ENCODE data around the gene MRPL24. TPM values are rescaled to one million over a fixed set of nuclear protein-coding genes. Genes with fewer than 3 reads are reported as not detected.
"Not testable (repeated sequence)": the region's sequence is repeated elsewhere in the genome, so short reads cannot be mapped to it uniquely, and the experiment has no call there.

The MRPL24 gene
- total RNA-seq, 1 donor from 2014 or later: 65.8 TPM

GRCh38 chr1:156760796-156761104 is 19.9 kb upstream of the MRPL24 start:
- H3K27ac Mint-ChIP-seq: no peak overlapping the region

DNA sequence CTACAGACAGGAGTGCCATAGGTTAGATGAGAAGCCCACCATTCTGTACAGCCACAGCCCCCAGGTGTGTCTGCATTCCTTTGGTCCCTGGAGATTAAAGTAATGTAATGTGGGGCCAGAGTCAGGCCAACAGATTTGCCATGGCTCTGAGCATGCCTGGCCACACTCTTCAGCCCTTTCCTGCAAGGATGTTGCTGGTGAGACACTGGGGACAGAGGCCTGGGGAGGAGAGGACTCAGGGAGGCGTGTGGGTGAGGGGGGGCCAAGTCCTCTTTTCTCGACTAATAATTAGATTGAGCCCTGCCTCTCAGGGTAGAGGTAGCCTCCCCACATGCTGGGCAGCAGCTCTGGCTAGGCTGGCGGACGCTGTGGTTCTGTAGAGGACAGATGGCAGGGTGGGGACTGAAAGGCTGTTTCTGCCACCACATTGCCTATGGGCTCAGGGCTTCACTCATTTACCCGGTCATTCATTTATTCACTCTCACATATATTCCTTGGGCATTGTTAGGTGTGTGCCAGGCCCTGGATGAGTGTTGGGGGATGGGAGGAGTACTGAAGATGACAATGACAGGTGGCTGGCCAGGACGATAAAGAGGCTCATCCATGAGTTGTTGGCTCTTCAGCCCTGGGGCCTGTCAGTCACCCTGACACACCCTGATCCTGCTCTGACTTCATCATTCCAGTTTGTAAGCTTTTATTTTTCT is 19.4 kb upstream of the MRPL24 start:
- no peak for TF ChIP-seq CTCF (IDR thresholded peaks at IDR 0.05)
- Mint-ChIP-seq H3K4me1 (peaks cover 6% of the 10 kb centered on the region), H3K27ac (no peak overlapping the region), H3K9me3 (no peaks in the 10 kb centered on the region), H3K36me3 (ENCODE audit: low read depth) (no peaks in the 10 kb centered on the region), H3K27me3 (no peaks in the 10 kb centered on the region), H3K4me3 (no peak overlapping the region)
- ATAC-seq (ENCODE audit: low read depth) (no peak), DNase-seq (no peak)
- ChIA-PET CTCF (no interaction called here), POLR2A (interaction anchor here (1.5 to 1.7 kb wide), 2 partner anchors 9 to 31 kb away, joined by 4 to 10 read pairs; partner anchors contain the start of genes HDGF and ISG20L2)
- intact Hi-C loops (cut with micrococcal nuclease): no loop called here

More at GRCh38 chr1:156760796-156761104, 19.9 kb upstream of the MRPL24 start:
- Mint-ChIP-seq H3K4me3 (no peak overlapping the region), H3K4me1 (peaks cover 1% of the 10 kb centered on the region), H3K27me3 (no peaks in the 10 kb centered on the region), H3K9me3 (no peaks in the 10 kb centered on the region), H3K36me3 (ENCODE audit: low read depth) (no peaks in the 10 kb centered on the region)
- ATAC-seq (ENCODE audit: low read depth) (no peak), DNase-seq (no peak)
- no peak for TF ChIP-seq CTCF (IDR thresholded peaks at IDR 0.05)
- POLR2A ChIA-PET: interaction anchor here (0.6 to 1.7 kb wide), 3 partner anchors 9 to 263 kb away, joined by 4 to 10 read pairs (median 4); partner anchors contain the start of genes HDGF and ISG20L2
- intact Hi-C loops (cut with micrococcal nuclease): no loop called here
- CTCF ChIA-PET: no interaction called here

DNA sequence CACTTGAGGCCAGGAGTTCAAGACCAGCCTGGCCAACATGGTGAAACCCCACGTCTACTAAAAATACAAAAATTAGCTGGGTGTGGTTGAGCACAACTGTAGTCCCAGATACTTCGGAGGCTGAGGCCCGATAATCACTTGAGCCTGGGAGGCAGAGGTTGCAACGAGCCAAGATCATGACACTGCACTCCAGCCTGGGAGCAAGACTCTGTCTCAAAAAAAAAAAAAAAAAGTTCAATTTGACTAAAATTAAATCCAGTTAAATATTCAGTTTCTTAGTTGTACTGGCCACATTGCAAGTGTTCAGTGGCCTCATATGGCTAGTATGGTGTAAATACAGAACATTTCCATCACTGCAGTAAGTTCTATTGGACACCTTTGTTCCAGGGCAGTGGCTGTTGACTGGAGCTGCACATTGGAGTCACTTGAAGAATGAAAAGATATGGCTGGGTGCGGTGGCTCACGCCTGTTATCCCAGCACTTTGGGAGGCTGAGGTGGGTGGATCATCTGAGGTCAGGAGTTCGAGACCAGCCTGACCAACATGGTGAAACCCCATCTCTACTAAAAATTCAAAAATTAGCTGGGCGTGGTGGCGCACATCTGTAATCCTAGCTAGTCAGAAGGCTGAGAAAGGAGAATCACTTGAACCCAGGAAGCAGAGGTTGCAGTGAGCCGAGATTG is 16.8 kb upstream of the MRPL24 start:
- ATAC-seq (ENCODE audit: low read depth); H3K27ac Mint-ChIP-seq; H3K4me3 Mint-ChIP-seq; intact Hi-C loops (cut with micrococcal nuclease); H3K9me3 Mint-ChIP-seq; H3K27me3 Mint-ChIP-seq; DNase-seq; H3K36me3 Mint-ChIP-seq (ENCODE audit: low read depth): not testable (repeated sequence)
- CTCF ChIA-PET: interaction anchor here (1.4 kb wide), 1 partner anchor 68 kb away, joined by 3 read pairs; no protein-coding TSS in a partner anchor
- peaks cover 20% of the 10 kb centered on the region for H3K4me1 Mint-ChIP-seq
- POLR2A ChIA-PET: interaction anchor here (2.2 kb wide), 1 partner anchor 9 kb away, joined by 8 read pairs; the partner anchor contains the start of gene PRCC

DNA sequence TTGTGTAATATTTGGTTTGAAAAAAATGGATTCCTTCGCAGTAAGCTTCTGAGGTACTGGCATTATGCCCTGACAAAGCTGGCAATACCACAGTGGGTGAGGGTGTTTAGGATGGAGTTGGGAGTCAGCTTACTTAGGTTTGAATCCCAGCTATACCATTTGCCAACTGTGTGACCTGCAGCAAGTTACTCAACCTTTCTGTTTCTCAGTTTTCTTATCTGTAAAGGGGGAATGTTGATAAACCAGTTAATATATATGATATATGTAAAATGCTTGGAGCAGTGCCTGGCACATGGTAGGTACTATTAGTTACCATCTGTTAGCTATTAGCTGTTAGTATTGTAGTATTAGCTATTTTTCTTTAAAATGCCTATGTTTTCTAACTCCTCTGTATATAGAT is 15.5 kb upstream of the MRPL24 start:
- no peak for TF ChIP-seq CTCF (IDR thresholded peaks at IDR 0.05)
- Mint-ChIP-seq H3K9me3 (no peaks in the 10 kb centered on the region), H3K36me3 (ENCODE audit: low read depth) (peaks cover 1% of the 10 kb centered on the region), H3K27ac (no peak overlapping the region), H3K27me3 (no peaks in the 10 kb centered on the region), H3K4me3 (no peak overlapping the region), H3K4me1 (peaks cover 26% of the 10 kb centered on the region)
- no peak for ATAC-seq (ENCODE audit: low read depth)
- ChIA-PET CTCF (interaction anchor here (1.4 to 1.9 kb wide), 2 partner anchors 30 to 67 kb away, joined by 3 to 9 read pairs; no protein-coding TSS in a partner anchor), POLR2A (interaction anchor here (0.7 to 1.5 kb wide), 4 partner anchors 10 to 96 kb away, joined by 4 read pairs; partner anchors contain the start of genes ISG20L2, METTL25B and PRCC)
- intact Hi-C loops (cut with micrococcal nuclease): no loop called here
- no peak for DNase-seq

DNA sequence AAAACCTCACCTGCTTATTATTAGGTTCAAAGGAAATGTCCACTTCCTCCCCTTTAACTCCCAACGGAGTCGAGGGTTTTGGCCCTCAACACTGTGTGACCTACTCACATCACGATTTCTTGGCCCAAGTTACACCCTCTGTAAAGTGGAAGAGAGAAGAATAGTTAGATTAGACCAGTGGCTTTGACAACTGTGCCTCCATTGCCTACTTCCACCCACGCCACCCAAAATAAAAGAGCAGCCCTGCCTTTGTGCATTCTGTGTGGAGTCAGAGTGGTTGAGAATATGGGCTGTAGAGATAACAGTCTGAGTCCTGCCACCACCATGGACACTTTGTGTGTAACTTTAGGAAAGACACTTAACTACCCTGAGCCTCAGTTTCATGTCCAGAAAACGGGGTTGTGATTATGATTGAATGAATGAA is 14.7 kb upstream of the MRPL24 start:
- no peaks in the 10 kb centered on the region for H3K9me3 Mint-ChIP-seq
- H3K36me3 Mint-ChIP-seq (ENCODE audit: low read depth): peaks cover 1% of the 10 kb centered on the region
- POLR2A ChIA-PET: interaction anchor here (1.3 to 1.5 kb wide), 2 partner anchors 11 to 13 kb away, joined by 4 read pairs; partner anchors contain the start of gene PRCC
- TF ChIP-seq CTCF (IDR thresholded peaks at IDR 0.05): no peak
- no peaks in the 10 kb centered on the region for H3K27me3 Mint-ChIP-seq
- no peak overlapping the region for H3K4me3 Mint-ChIP-seq
- intact Hi-C loops (cut with micrococcal nuclease): no loop called here
- peaks cover 28% of the 10 kb centered on the region for H3K4me1 Mint-ChIP-seq
- H3K27ac Mint-ChIP-seq: no peak overlapping the region
- DNase-seq (no peak), ATAC-seq (ENCODE audit: low read depth) (no peak)
- CTCF ChIA-PET: interaction anchor here (1.9 kb wide), 1 partner anchor 29 kb away, joined by 9 read pairs; no protein-coding TSS in a partner anchor

Data from activated B cell treated with CpG ODN at 0.5 μM for 24 hours (primary cell).